Measurements from ENCODE around the gene SLC22A2.

Gene SLC22A2

GRCh38 chr6:160275511-160276003 is 16.9 kb upstream of the SLC22A2 start:
- Histone ChIP-seq H3K27ac (ENCODE audit: low read depth in 2 of 2, low read length in 2 of 2) (no peak overlapping the region), H3K27me3 (ENCODE audit: control insufficient read depth in 2 of 2, insufficient read depth in 2 of 2, low read length in 2 of 2) (no peaks in the 10 kb centered on the region), H3K36me3 (ENCODE audit: control insufficient read depth in 2 of 2, insufficient read depth in 2 of 2, low read length in 2 of 2) (no peaks in the 10 kb centered on the region), H3K9ac (ENCODE audit: low read depth in 1 of 2, low read length in 2 of 2) (no peak overlapping the region), H3K4me1 (ENCODE audit: control insufficient read depth in 2 of 2, insufficient read depth in 2 of 2, low read length in 2 of 2) (no peaks in the 10 kb centered on the region), H3K9me3 (ENCODE audit: control insufficient read depth in 2 of 2, low read length in 2 of 2) (no peaks in the 10 kb centered on the region), H3K4me3 (ENCODE audit: low read length in 2 of 2) (no peak overlapping the region)

GRCh38 chr6:160274871-160275510 is 16.4 kb upstream of the SLC22A2 start:
- no peak overlapping the region for H3K27ac ChIP-seq (ENCODE audit: low read depth in 2 of 2, low read length in 2 of 2)
- H3K27me3 ChIP-seq (ENCODE audit: control insufficient read depth in 2 of 2, insufficient read depth in 2 of 2, low read length in 2 of 2) = no peaks in the 10 kb centered on the region
- no peak overlapping the region for H3K4me3 ChIP-seq (ENCODE audit: low read length in 2 of 2)
- H3K9me3 ChIP-seq (ENCODE audit: control insufficient read depth in 2 of 2, low read length in 2 of 2) = no peaks in the 10 kb centered on the region
- no peaks in the 10 kb centered on the region for H3K4me1 ChIP-seq (ENCODE audit: control insufficient read depth in 2 of 2, insufficient read depth in 2 of 2, low read length in 2 of 2)
- no peaks in the 10 kb centered on the region for H3K36me3 ChIP-seq (ENCODE audit: control insufficient read depth in 2 of 2, insufficient read depth in 2 of 2, low read length in 2 of 2)
- H3K9ac ChIP-seq (ENCODE audit: low read depth in 1 of 2, low read length in 2 of 2) = no peak overlapping the region

GRCh38 chr6:160273750-160274149 is 15.1 kb upstream of the SLC22A2 start:
- no peak overlapping the region for H3K27ac ChIP-seq (ENCODE audit: low read depth in 2 of 2, low read length in 2 of 2)
- no peak overlapping the region for H3K4me3 ChIP-seq (ENCODE audit: low read length in 2 of 2)
- no peaks in the 10 kb centered on the region for H3K9me3 ChIP-seq (ENCODE audit: control insufficient read depth in 2 of 2, low read length in 2 of 2)
- no peaks in the 10 kb centered on the region for H3K36me3 ChIP-seq (ENCODE audit: control insufficient read depth in 2 of 2, insufficient read depth in 2 of 2, low read length in 2 of 2)
- no peaks in the 10 kb centered on the region for H3K27me3 ChIP-seq (ENCODE audit: control insufficient read depth in 2 of 2, insufficient read depth in 2 of 2, low read length in 2 of 2)
- no peak overlapping the region for H3K9ac ChIP-seq (ENCODE audit: low read depth in 1 of 2, low read length in 2 of 2)
- H3K4me1 ChIP-seq (ENCODE audit: control insufficient read depth in 2 of 2, insufficient read depth in 2 of 2, low read length in 2 of 2) = no peaks in the 10 kb centered on the region

- Histone ChIP-seq H3K9me3 (ENCODE audit: control insufficient read depth in 2 of 2, low read length in 2 of 2) (no peaks in the 10 kb centered on the region), H3K27ac (ENCODE audit: low read depth in 2 of 2, low read length in 2 of 2) (no peak overlapping the region), H3K36me3 (ENCODE audit: control insufficient read depth in 2 of 2, insufficient read depth in 2 of 2, low read length in 2 of 2) (no peaks in the 10 kb centered on the region), H3K4me1 (ENCODE audit: control insufficient read depth in 2 of 2, insufficient read depth in 2 of 2, low read length in 2 of 2) (no peaks in the 10 kb centered on the region), H3K27me3 (ENCODE audit: control insufficient read depth in 2 of 2, insufficient read depth in 2 of 2, low read length in 2 of 2) (no peaks in the 10 kb centered on the region), H3K9ac (ENCODE audit: low read depth in 1 of 2, low read length in 2 of 2) (no peak overlapping the region), H3K4me3 (ENCODE audit: low read length in 2 of 2) (no peak overlapping the region)
These were observed 14.6 kb upstream of the SLC22A2 start for GRCh38 chr6:160273196-160273595.

- H3K4me1 ChIP-seq (ENCODE audit: control insufficient read depth in 2 of 2, insufficient read depth in 2 of 2, low read length in 2 of 2) = no peaks in the 10 kb centered on the region
These were observed 14.1 kb upstream of the SLC22A2 start for GRCh38 chr6:160272707-160273106.

GRCh38 chr6:160270347-160270746 is 11.7 kb upstream of the SLC22A2 start:
- H3K27me3 ChIP-seq (ENCODE audit: control insufficient read depth in 2 of 2, insufficient read depth in 2 of 2, low read length in 2 of 2) = no peaks in the 10 kb centered on the region
- H3K9me3 ChIP-seq (ENCODE audit: control insufficient read depth in 2 of 2, low read length in 2 of 2) = no peaks in the 10 kb centered on the region
- H3K27ac ChIP-seq (ENCODE audit: low read depth in 2 of 2, low read length in 2 of 2) = no peak overlapping the region
- no peak overlapping the region for H3K9ac ChIP-seq (ENCODE audit: low read depth in 1 of 2, low read length in 2 of 2)
- no peak overlapping the region for H3K4me3 ChIP-seq (ENCODE audit: low read length in 2 of 2)
- no peaks in the 10 kb centered on the region for H3K4me1 ChIP-seq (ENCODE audit: control insufficient read depth in 2 of 2, insufficient read depth in 2 of 2, low read length in 2 of 2)
- H3K36me3 ChIP-seq (ENCODE audit: control insufficient read depth in 2 of 2, insufficient read depth in 2 of 2, low read length in 2 of 2) = no peaks in the 10 kb centered on the region

More at GRCh38 chr6:160272707-160273106, 14.1 kb upstream of the SLC22A2 start:
- no peaks in the 10 kb centered on the region for H3K27me3 ChIP-seq (ENCODE audit: control insufficient read depth in 2 of 2, insufficient read depth in 2 of 2, low read length in 2 of 2)
- H3K9ac ChIP-seq (ENCODE audit: low read depth in 1 of 2, low read length in 2 of 2) = no peak overlapping the region
- H3K4me3 ChIP-seq (ENCODE audit: low read length in 2 of 2) = no peak overlapping the region
- H3K27ac ChIP-seq (ENCODE audit: low read depth in 2 of 2, low read length in 2 of 2) = no peak overlapping the region
- no peaks in the 10 kb centered on the region for H3K36me3 ChIP-seq (ENCODE audit: control insufficient read depth in 2 of 2, insufficient read depth in 2 of 2, low read length in 2 of 2)
- no peaks in the 10 kb centered on the region for H3K9me3 ChIP-seq (ENCODE audit: control insufficient read depth in 2 of 2, low read length in 2 of 2)

- H3K9ac ChIP-seq (ENCODE audit: low read depth in 1 of 2, low read length in 2 of 2) = no peak overlapping the region
- H3K27me3 ChIP-seq (ENCODE audit: control insufficient read depth in 2 of 2, insufficient read depth in 2 of 2, low read length in 2 of 2) = no peaks in the 10 kb centered on the region
- no peak overlapping the region for H3K4me3 ChIP-seq (ENCODE audit: low read length in 2 of 2)
- no peaks in the 10 kb centered on the region for H3K4me1 ChIP-seq (ENCODE audit: control insufficient read depth in 2 of 2, insufficient read depth in 2 of 2, low read length in 2 of 2)
- no peaks in the 10 kb centered on the region for H3K36me3 ChIP-seq (ENCODE audit: control insufficient read depth in 2 of 2, insufficient read depth in 2 of 2, low read length in 2 of 2)
- no peak overlapping the region for H3K27ac ChIP-seq (ENCODE audit: low read depth in 2 of 2, low read length in 2 of 2)
- H3K9me3 ChIP-seq (ENCODE audit: control insufficient read depth in 2 of 2, low read length in 2 of 2) = no peaks in the 10 kb centered on the region
These were observed 11.2 kb upstream of the SLC22A2 start for GRCh38 chr6:160269771-160270170.

GRCh38 chr6:160269023-160269521 is 10.5 kb upstream of the SLC22A2 start:
- H3K9me3 ChIP-seq (ENCODE audit: control insufficient read depth in 2 of 2, low read length in 2 of 2) = no peaks in the 10 kb centered on the region
- H3K4me1 ChIP-seq (ENCODE audit: control insufficient read depth in 2 of 2, insufficient read depth in 2 of 2, low read length in 2 of 2) = peaks cover 0 to 5% of the 10 kb centered on the region in 2 donors
- H3K9ac ChIP-seq (ENCODE audit: low read depth in 1 of 2, low read length in 2 of 2) = no peak overlapping the region
- no peaks in the 10 kb centered on the region for H3K27me3 ChIP-seq (ENCODE audit: control insufficient read depth in 2 of 2, insufficient read depth in 2 of 2, low read length in 2 of 2)
- no peak overlapping the region for H3K4me3 ChIP-seq (ENCODE audit: low read length in 2 of 2)
- no peak overlapping the region for H3K27ac ChIP-seq (ENCODE audit: low read depth in 2 of 2, low read length in 2 of 2)
- no peaks in the 10 kb centered on the region for H3K36me3 ChIP-seq (ENCODE audit: control insufficient read depth in 2 of 2, insufficient read depth in 2 of 2, low read length in 2 of 2)

GRCh38 chr6:160267102-160267501 is 8.5 kb upstream of the SLC22A2 start:
- Histone ChIP-seq H3K27me3 (ENCODE audit: control insufficient read depth in 2 of 2, insufficient read depth in 2 of 2, low read length in 2 of 2) (no peaks in the 10 kb centered on the region), H3K9me3 (ENCODE audit: control insufficient read depth in 2 of 2, low read length in 2 of 2) (no peaks in the 10 kb centered on the region), H3K4me3 (ENCODE audit: low read length in 2 of 2) (no peak overlapping the region), H3K36me3 (ENCODE audit: control insufficient read depth in 2 of 2, insufficient read depth in 2 of 2, low read length in 2 of 2) (no peaks in the 10 kb centered on the region), H3K4me1 (ENCODE audit: control insufficient read depth in 2 of 2, insufficient read depth in 2 of 2, low read length in 2 of 2) (peaks cover 5 to 9% of the 10 kb centered on the region in 2 donors), H3K27ac (ENCODE audit: low read depth in 2 of 2, low read length in 2 of 2) (no peak overlapping the region), H3K9ac (ENCODE audit: low read depth in 1 of 2, low read length in 2 of 2) (no peak overlapping the region)

GRCh38 chr6:160265869-160266476 is 7.4 kb upstream of the SLC22A2 start:
- Histone ChIP-seq H3K4me3 (ENCODE audit: low read length in 2 of 2) (no peak overlapping the region), H3K4me1 (ENCODE audit: control insufficient read depth in 2 of 2, insufficient read depth in 2 of 2, low read length in 2 of 2) (peaks cover 5 to 9% of the 10 kb centered on the region in 2 donors), H3K36me3 (ENCODE audit: control insufficient read depth in 2 of 2, insufficient read depth in 2 of 2, low read length in 2 of 2) (no peaks in the 10 kb centered on the region), H3K27ac (ENCODE audit: low read depth in 2 of 2, low read length in 2 of 2) (no peak overlapping the region), H3K9ac (ENCODE audit: low read depth in 1 of 2, low read length in 2 of 2) (no peak overlapping the region), H3K9me3 (ENCODE audit: control insufficient read depth in 2 of 2, low read length in 2 of 2) (no peaks in the 10 kb centered on the region), H3K27me3 (ENCODE audit: control insufficient read depth in 2 of 2, insufficient read depth in 2 of 2, low read length in 2 of 2) (no peaks in the 10 kb centered on the region)

Data from mucosa of rectum (tissue), 2 donors.